ENCODE results near the gene NCAPG2. TPM values are rescaled to one million over a fixed set of nuclear protein-coding genes. Genes with fewer than 3 reads are reported as not detected.

Gene NCAPG2
- total RNA-seq, 1 donor from 2014 or later = 46.1 TPM

GRCh38 chr7:158733775-158734494, 29.3 kb upstream of the NCAPG2 start:
- peaks cover 9% of the 10 kb centered on the region for H3K4me1 Mint-ChIP-seq (ENCODE audit: unreplicated experiment)
- no peaks in the 10 kb centered on the region for H3K9me3 Mint-ChIP-seq
- H3K36me3 Mint-ChIP-seq = peaks cover 25% of the 10 kb centered on the region
- no peak overlapping the region for H3K27ac Mint-ChIP-seq
- TF ChIP-seq, protein P1, sequence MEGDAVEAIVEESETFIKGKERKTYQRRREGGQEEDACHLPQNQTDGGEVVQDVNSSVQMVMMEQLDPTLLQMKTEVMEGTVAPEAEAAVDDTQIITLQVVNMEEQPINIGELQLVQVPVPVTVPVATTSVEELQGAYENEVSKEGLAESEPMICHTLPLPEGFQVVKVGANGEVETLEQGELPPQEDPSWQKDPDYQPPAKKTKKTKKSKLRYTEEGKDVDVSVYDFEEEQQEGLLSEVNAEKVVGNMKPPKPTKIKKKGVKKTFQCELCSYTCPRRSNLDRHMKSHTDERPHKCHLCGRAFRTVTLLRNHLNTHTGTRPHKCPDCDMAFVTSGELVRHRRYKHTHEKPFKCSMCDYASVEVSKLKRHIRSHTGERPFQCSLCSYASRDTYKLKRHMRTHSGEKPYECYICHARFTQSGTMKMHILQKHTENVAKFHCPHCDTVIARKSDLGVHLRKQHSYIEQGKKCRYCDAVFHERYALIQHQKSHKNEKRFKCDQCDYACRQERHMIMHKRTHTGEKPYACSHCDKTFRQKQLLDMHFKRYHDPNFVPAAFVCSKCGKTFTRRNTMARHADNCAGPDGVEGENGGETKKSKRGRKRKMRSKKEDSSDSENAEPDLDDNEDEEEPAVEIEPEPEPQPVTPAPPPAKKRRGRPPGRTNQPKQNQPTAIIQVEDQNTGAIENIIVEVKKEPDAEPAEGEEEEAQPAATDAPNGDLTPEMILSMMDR (conservative IDR thresholded peaks at IDR 0.05) = peak; percentile 37
- H3K27me3 Mint-ChIP-seq = no peaks in the 10 kb centered on the region
- no peak overlapping the region for H3K4me3 Mint-ChIP-seq
- DNase-seq (ENCODE audit: extremely low spot score, unreplicated experiment) = peak; percentile 52

GRCh38 chr7:158733220-158733519, 28.6 kb upstream of the NCAPG2 start:
- H3K9me3 Mint-ChIP-seq = no peaks in the 10 kb centered on the region
- H3K27ac Mint-ChIP-seq = no peak overlapping the region
- H3K27me3 Mint-ChIP-seq = no peaks in the 10 kb centered on the region
- peaks cover 25% of the 10 kb centered on the region for H3K36me3 Mint-ChIP-seq
- peaks cover 9% of the 10 kb centered on the region for H3K4me1 Mint-ChIP-seq (ENCODE audit: unreplicated experiment)
- no peak overlapping the region for H3K4me3 Mint-ChIP-seq
- TF ChIP-seq, protein P1 (conservative IDR thresholded peaks at IDR 0.05) = no peak
- no peak for DNase-seq (ENCODE audit: extremely low spot score, unreplicated experiment)

GRCh38 chr7:158732494-158733219, 28.1 kb upstream of the NCAPG2 start:
- TF ChIP-seq, protein P1 (conservative IDR thresholded peaks at IDR 0.05) = no peak
- H3K4me1 Mint-ChIP-seq (ENCODE audit: unreplicated experiment) = peaks cover 9% of the 10 kb centered on the region
- H3K9me3 Mint-ChIP-seq = no peaks in the 10 kb centered on the region
- peak; percentile 47 for DNase-seq (ENCODE audit: extremely low spot score, unreplicated experiment)
- no peaks in the 10 kb centered on the region for H3K27me3 Mint-ChIP-seq
- peaks cover 25% of the 10 kb centered on the region for H3K36me3 Mint-ChIP-seq
- H3K27ac Mint-ChIP-seq = no peak overlapping the region
- no peak overlapping the region for H3K4me3 Mint-ChIP-seq

GRCh38 chr7:158731761-158732160, 27.2 kb upstream of the NCAPG2 start:
- TF ChIP-seq, protein P1 (conservative IDR thresholded peaks at IDR 0.05) = no peak
- no peak overlapping the region for H3K4me3 Mint-ChIP-seq
- peak overlapping the region; percentile 9 for H3K27ac Mint-ChIP-seq
- no peaks in the 10 kb centered on the region for H3K27me3 Mint-ChIP-seq
- no peak for DNase-seq (ENCODE audit: extremely low spot score, unreplicated experiment)
- no peaks in the 10 kb centered on the region for H3K9me3 Mint-ChIP-seq
- peaks cover 25% of the 10 kb centered on the region for H3K36me3 Mint-ChIP-seq
- peaks cover 9% of the 10 kb centered on the region for H3K4me1 Mint-ChIP-seq (ENCODE audit: unreplicated experiment)

DNA sequence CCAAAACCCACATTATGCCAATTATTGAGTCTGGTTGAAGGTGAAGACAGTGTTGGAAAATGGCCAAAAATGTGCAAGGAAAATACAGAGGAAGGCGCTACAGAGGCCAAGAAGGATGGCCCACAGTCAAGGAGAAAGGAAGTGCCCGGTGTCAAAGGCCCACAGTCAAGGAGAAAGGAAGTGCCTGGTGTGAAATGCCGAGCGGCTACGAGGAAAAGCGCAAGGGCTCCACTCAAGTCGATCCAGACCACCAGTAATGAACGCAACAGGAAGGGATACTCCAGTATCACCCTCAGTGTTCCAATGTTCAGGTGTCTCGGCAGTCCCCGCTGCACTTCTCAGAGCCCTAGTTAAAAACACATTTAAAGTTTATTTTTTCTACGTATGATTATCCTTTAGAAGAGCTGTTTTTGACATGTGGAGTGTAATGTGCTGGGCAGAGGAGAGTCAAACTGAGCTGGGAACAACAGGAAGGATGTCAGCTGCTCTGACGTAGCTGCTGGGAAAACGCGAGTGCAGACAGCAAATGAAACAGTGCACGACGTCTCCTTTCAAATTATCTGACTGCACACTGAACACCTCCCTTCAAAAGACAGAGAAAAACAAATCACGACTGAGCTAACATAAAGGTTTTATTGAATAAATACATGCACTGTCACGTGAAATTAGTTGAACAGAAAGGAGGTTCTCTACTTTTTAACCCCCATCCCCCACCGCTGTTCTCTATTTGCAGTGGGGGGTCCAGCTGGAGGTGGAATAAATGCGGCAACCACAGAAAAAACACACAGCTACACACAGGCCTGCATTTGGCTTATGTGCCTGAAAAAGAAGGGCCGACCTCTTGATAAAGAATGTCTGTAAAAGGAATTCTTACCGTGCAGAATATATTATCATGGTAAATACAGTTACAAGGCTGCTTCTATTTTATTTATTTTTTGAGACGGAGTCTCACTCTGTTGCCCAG, 26.1 kb upstream of the NCAPG2 start:
- Mint-ChIP-seq H3K4me3 (peak overlapping the region; percentile 20), H3K4me1 (ENCODE audit: unreplicated experiment) (peaks cover 9% of the 10 kb centered on the region), H3K36me3 (peaks cover 25% of the 10 kb centered on the region), H3K27ac (no peak overlapping the region), H3K9me3 (no peaks in the 10 kb centered on the region), H3K27me3 (no peaks in the 10 kb centered on the region)
- TF ChIP-seq, protein P1 (conservative IDR thresholded peaks at IDR 0.05) = no peak
- peak; percentile 48 for DNase-seq (ENCODE audit: extremely low spot score, unreplicated experiment)

Data from type B pancreatic cell (in vitro differentiated cells).